Endothelial cell of umbilical vein (primary cell): ENCODE results near the gene PRDM16. TPM values are rescaled to one million over a fixed set of nuclear protein-coding genes. Genes with fewer than 3 reads are reported as not detected.

ENCODE experiments used
- BruUV-seq: library from RNA; stranded (reverse); fragments of 400-500 nt; replicated peaks from 2 replicates; lab custom pipeline; 2021; lab: Mats Ljungman, UMichigan
- CTCF ChIA-PET: fragments of 300-600, 350-600 bp; sonication (Branson Sonifier 250); formaldehyde crosslinking; loops from one replicate; lab custom pipeline; 2021; ENCODE audit warnings: antibody characterized with exemption, inconsistent platforms; lab: Charles Lee
- POLR2A ChIA-PET: fragments of 300-600, 350-600 bp; sonication (Branson Sonifier 250); formaldehyde crosslinking; loops from one replicate; lab custom pipeline; 2021; ENCODE audit warnings: antibody characterized with exemption, inconsistent platforms; lab: Charles Lee
- DNase-seq: peaks from one replicate; pipeline ENCODE4 v3.0.0-alpha.2; 2011; ENCODE audit warnings: low read depth, low spot score
- FAIRE-seq: peaks from 2 replicates; lab custom pipeline; 2011; peaks lifted over from hg19 to GRCh38; lab: Jason Lieb, UNC
- H2AFZ ChIP-seq: 2 replicates; pipeline ENCODE4 v1.6.0; 2012; ENCODE audit warnings: low read depth, low read length, control low read depth, inconsistent platforms
- H3K27ac ChIP-seq: 2 replicates; pipeline ENCODE4 v1.5.1; 2011; ENCODE audit warnings: low read depth, mild to moderate bottlenecking, control low read depth, low read length, moderate library complexity; ENCODE audit not compliant: insufficient read depth
- H3K27me3 ChIP-seq, 2 experiments: 2 replicates each; pipeline versions ENCODE4 v1.6.0 to v1.6.1; 2011; ENCODE audit warnings: low read length in 2 of 2, mixed read lengths in 1 of 2; ENCODE audit not compliant: control insufficient read depth in 2 of 2, insufficient read depth in 2 of 2
- H3K36me3 ChIP-seq, 2 experiments: 2 replicates in 1 of 2; 3 replicates in 1 of 2; pipeline ENCODE4 v1.5.1; 2011; ENCODE audit warnings: low read length in 2 of 2, mild to moderate bottlenecking in 1 of 2, moderate library complexity in 1 of 2; ENCODE audit not compliant: control insufficient read depth in 2 of 2, insufficient read depth in 2 of 2; ENCODE audit errors: extremely low read depth in 1 of 2
- H3K4me1 ChIP-seq: 3 replicates; pipeline ENCODE4 v1.5.1; 2011; ENCODE audit warnings: mild to moderate bottlenecking, low read length; ENCODE audit not compliant: control insufficient read depth, insufficient read depth; ENCODE audit errors: extremely low read depth
- H3K4me2 ChIP-seq: 2 replicates; pipeline ENCODE4 v1.6.1; 2011; ENCODE audit warnings: low read length, control low read depth, mixed read lengths; ENCODE audit not compliant: insufficient read depth
- H3K4me3 ChIP-seq, 3 experiments: fragments of 200-600 bp in 1 of 3; sonication (generic), shearing (Covaris generic) in 1 of 3; replicated peaks in 1 of 3; 2 replicates each; pipeline ENCODE4 v1.5.1; 2011 to 2016; ENCODE audit warnings: control low read depth in 3 of 3, low read length in 3 of 3, mild to moderate bottlenecking in 2 of 3, inconsistent platforms in 1 of 3, low read depth in 1 of 3, moderate library complexity in 1 of 3; ENCODE audit not compliant: insufficient read depth in 1 of 3
- H3K79me2 ChIP-seq: 2 replicates; pipeline ENCODE4 v1.6.0; 2012; ENCODE audit warnings: low read length, inconsistent platforms; ENCODE audit not compliant: control insufficient read depth, insufficient read depth
- H3K9ac ChIP-seq: replicated peaks from 2 replicates; pipeline ENCODE3; 2011; ENCODE audit warnings: low read length, control low read depth; ENCODE audit not compliant: insufficient read depth; ENCODE audit errors: extremely low read depth
- H3K9me1 ChIP-seq: replicated peaks from 3 replicates; pipeline ENCODE4 v1.6.0; 2011; ENCODE audit warnings: mild to moderate bottlenecking, low read length; ENCODE audit not compliant: control insufficient read depth, insufficient read depth; ENCODE audit errors: extremely low read depth
- H3K9me3 ChIP-seq: replicated peaks from 2 replicates; pipeline ENCODE4 v1.5.1; 2012; ENCODE audit warnings: low read length, inconsistent platforms; ENCODE audit not compliant: control insufficient read depth, insufficient read depth
- H4K20me1 ChIP-seq: replicated peaks from 2 replicates; pipeline ENCODE3; 2011; ENCODE audit warnings: mild to moderate bottlenecking, low read length; ENCODE audit not compliant: control insufficient read depth, insufficient read depth; ENCODE audit errors: extremely low read depth
- EZH2 ChIP-seq: IDR thresholded peaks from 2 replicates; pipeline ENCODE4 v1.6.1; 2012; ENCODE audit warnings: borderline replicate concordance, low read depth, mild to moderate bottlenecking, moderate library complexity, low read length, inconsistent platforms; ENCODE audit not compliant: severe bottlenecking
- FOS ChIP-seq: IDR thresholded peaks from 2 replicates; pipeline ENCODE4 v1.6.1; 2011; ENCODE audit warnings: mild to moderate bottlenecking, low read length, moderate library complexity, borderline replicate concordance; ENCODE audit not compliant: insufficient read depth
- GATA2 ChIP-seq: IDR thresholded peaks from 2 replicates; pipeline ENCODE4 v1.7.0; 2011; ENCODE audit warnings: low read depth, mild to moderate bottlenecking, moderate library complexity, mixed read lengths, low read length; ENCODE audit not compliant: insufficient read length, insufficient read depth
- JUN ChIP-seq: IDR thresholded peaks from 2 replicates; pipeline ENCODE4 v1.6.1; 2011; ENCODE audit warnings: borderline replicate concordance, low read depth; ENCODE audit not compliant: insufficient read length, insufficient read depth
- MYC ChIP-seq: IDR thresholded peaks from one replicate; pipeline ENCODE4 v1.6.1; 2011; ENCODE audit warnings: mild to moderate bottlenecking, low read depth, low read length
- POLR2A ChIP-seq: IDR thresholded peaks from 2 replicates; pipeline ENCODE4 v1.6.1; 2012; ENCODE audit warnings: low read depth, mild to moderate bottlenecking, control low read depth, low read length
- POLR2AphosphoS5 ChIP-seq: IDR thresholded peaks from 2 replicates; pipeline ENCODE4 v1.6.1; 2012; ENCODE audit warnings: low read depth, mild to moderate bottlenecking, control low read depth, low read length, moderate library complexity; ENCODE audit not compliant: insufficient read depth
- dilution Hi-C: fragments of 300-500 bp; cut with MboI; formaldehyde crosslinking; loops from one replicate; pipeline ENCODE4 v1.15.0; 2019; ENCODE audit warnings: low sequenced_read_pairs; ENCODE audit not compliant: extremely low pct_ligation_motif_present
- intact Hi-C: fragments of 100-400 bp; cut with micrococcal nuclease; formaldehyde crosslinking; loops from one replicate; pipeline ENCODE4 v1.10.0; 2022
- polyA plus RNA-seq, 4 experiments: library from polyadenylated mRNA; depleted of rRNA in 3 of 4; stranded (reverse) in 3 of 4; unstranded in 1 of 4; fragments of >200 nt; gene quantifications; 2 replicates each; pipeline versions ENCODE4 v1.2.1 to v1.2.3, GENCODE V29; 2011 to 2012; ENCODE audit warnings: missing spikeins in 1 of 4
- total RNA-seq: library from RNA; stranded (reverse); gene quantifications from 2 replicates; pipeline ENCODE4 v1.2.3, GENCODE V29; 2021
- TF ChIP-seq, protein P1 (sequence below), 2 donors: IDR thresholded peaks; 1 replicate in 1 of 2; 2 replicates in 1 of 2; pipeline ENCODE4 v1.5.1; 2011; ENCODE audit warnings: low read length in 2 of 2, mild to moderate bottlenecking in 2 of 2, moderate library complexity in 2 of 2, control low read depth in 1 of 2, inconsistent platforms in 1 of 2, low read depth in 1 of 2; ENCODE audit not compliant: insufficient read depth in 1 of 2; ENCODE audit errors: extremely low read depth in 1 of 2
- TF ChIP-seq, protein P2 (sequence below): IDR thresholded peaks from 2 replicates; pipeline ENCODE4 v1.6.1; 2011; ENCODE audit not compliant: insufficient read depth, insufficient read length

The PRDM16 gene
- total and polyA plus RNA-seq, 2 donors (not counting 3 experiments of a cell fraction or from before 2014, with no cell fraction given): not detected

GRCh38 chr1:3097861-3098260, 28.9 kb downstream of the PRDM16 start:
- FAIRE-seq: no peak
- no peaks in the 10 kb centered on the region for H4K20me1 ChIP-seq
- no peaks in the 10 kb centered on the region for H3K9me1 ChIP-seq
- POLR2A ChIA-PET: no interaction called here
- no TSS peak for BruUV-seq
- H3K4me3 ChIP-seq: no peak overlapping the region
- H3K27ac ChIP-seq: no peak overlapping the region
- no peaks in the 10 kb centered on the region for H3K4me1 ChIP-seq
- intact Hi-C loops (no loop called here), dilution Hi-C loops (no loop called here)
- DNase-seq: no peak
- no peaks in the 10 kb centered on the region for H3K27me3 ChIP-seq
- no peaks in the 10 kb centered on the region for H3K79me2 ChIP-seq
- no peaks in the 10 kb centered on the region for H3K9me3 ChIP-seq
- H3K4me2 ChIP-seq: no peak overlapping the region
- TF ChIP-seq, protein P1, sequence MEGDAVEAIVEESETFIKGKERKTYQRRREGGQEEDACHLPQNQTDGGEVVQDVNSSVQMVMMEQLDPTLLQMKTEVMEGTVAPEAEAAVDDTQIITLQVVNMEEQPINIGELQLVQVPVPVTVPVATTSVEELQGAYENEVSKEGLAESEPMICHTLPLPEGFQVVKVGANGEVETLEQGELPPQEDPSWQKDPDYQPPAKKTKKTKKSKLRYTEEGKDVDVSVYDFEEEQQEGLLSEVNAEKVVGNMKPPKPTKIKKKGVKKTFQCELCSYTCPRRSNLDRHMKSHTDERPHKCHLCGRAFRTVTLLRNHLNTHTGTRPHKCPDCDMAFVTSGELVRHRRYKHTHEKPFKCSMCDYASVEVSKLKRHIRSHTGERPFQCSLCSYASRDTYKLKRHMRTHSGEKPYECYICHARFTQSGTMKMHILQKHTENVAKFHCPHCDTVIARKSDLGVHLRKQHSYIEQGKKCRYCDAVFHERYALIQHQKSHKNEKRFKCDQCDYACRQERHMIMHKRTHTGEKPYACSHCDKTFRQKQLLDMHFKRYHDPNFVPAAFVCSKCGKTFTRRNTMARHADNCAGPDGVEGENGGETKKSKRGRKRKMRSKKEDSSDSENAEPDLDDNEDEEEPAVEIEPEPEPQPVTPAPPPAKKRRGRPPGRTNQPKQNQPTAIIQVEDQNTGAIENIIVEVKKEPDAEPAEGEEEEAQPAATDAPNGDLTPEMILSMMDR (IDR thresholded peaks at IDR 0.05; ENCODE audit: extremely low read depth in 1 of 2, insufficient read depth in 1 of 2, low read depth in 1 of 2, low read length in 2 of 2): no peak
- TF ChIP-seq GATA2 (no peak), MYC (no peak), POLR2A (no peak)
- TF ChIP-seq, protein P2, sequence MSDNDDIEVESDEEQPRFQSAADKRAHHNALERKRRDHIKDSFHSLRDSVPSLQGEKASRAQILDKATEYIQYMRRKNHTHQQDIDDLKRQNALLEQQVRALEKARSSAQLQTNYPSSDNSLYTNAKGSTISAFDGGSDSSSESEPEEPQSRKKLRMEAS: no peak
- H3K36me3 ChIP-seq: no peaks in the 10 kb centered on the region
- CTCF ChIA-PET: no interaction called here
- H3K9ac ChIP-seq: no peak overlapping the region
- H2AFZ ChIP-seq: no peak overlapping the region

GRCh38 chr1:3099861-3100260, 30.9 kb downstream of the PRDM16 start:
- Histone ChIP-seq H3K9me3 (no peaks in the 10 kb centered on the region), H3K4me1 (no peaks in the 10 kb centered on the region), H4K20me1 (no peaks in the 10 kb centered on the region), H2AFZ (no peak overlapping the region), H3K4me2 (no peak overlapping the region), H3K9me1 (no peaks in the 10 kb centered on the region), H3K27me3 (no peaks in the 10 kb centered on the region), H3K27ac (no peak overlapping the region), H3K36me3 (no peaks in the 10 kb centered on the region), H3K9ac (no peak overlapping the region), H3K4me3 (no peak overlapping the region), H3K79me2 (no peaks in the 10 kb centered on the region)
- TF ChIP-seq FOS: no peak
- TF ChIP-seq, protein P2: no peak
- TF ChIP-seq POLR2AphosphoS5: no peak
- no peak for TF ChIP-seq JUN
- TF ChIP-seq POLR2A: no peak
- TF ChIP-seq MYC: no peak
- TF ChIP-seq, protein P1 (IDR thresholded peaks at IDR 0.05; ENCODE audit: extremely low read depth in 1 of 2, insufficient read depth in 1 of 2, low read depth in 1 of 2, low read length in 2 of 2): no peak
- TF ChIP-seq EZH2: no peak
- TF ChIP-seq GATA2: no peak
- POLR2A ChIA-PET: no interaction called here
- dilution Hi-C loops: no loop called here
- no peak for DNase-seq
- CTCF ChIA-PET: no interaction called here
- BruUV-seq: no TSS peak
- intact Hi-C loops: no loop called here
- no peak for FAIRE-seq
